ENCODE results near the gene NARS2.
A peak's percentile ranks its signal among the peaks of the same experiment; 100 is the strongest.

The NARS2 gene

DNA sequence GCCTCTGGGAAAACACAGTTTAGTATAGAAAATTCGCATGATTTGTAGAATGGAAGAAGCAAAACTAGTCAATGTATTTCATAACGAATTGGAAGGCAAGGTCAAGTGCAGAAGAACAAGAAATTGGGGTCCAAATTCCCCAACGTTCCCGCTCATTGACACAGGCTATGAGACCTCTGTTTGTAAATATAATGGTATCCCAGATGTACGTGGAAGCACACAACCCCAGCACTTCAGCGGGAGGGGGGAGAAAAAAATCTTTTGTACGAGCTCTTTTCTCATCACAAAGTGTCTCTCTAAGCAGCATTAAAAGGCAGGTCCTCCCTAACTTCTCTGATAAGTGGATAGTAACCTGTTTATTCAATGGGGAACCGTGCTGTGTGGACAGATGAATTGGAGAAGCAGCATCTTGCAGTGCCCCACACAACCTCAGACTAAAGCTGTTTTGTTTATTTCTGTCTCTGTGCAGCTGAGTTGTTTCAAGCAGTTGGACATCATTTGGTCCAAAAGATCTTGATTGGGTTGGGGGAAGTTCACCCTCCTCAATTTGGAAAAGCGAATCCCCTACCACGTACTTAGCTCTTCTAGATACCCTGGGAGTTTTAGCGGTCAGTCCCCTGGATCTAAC is 156.0 kb downstream of the NARS2 start:
- peak overlapping the region; percentile 74 for H3K4me3 ChIP-seq (ENCODE audit: low read depth, low read length)
- TF ChIP-seq CTCF (IDR thresholded peaks at IDR 0.05; ENCODE audit: insufficient read depth, low read length, missing control alignments) = no peak
- ChIA-PET POLR2A (interaction anchor here (0.6 to 1.1 kb wide), 3 partner anchors 37 to 230 kb away, joined by 3 read pairs; partner anchors contain the start of genes KCTD21 and USP35), CTCF (interaction anchor here (0.7 to 7.5 kb wide), 7 partner anchors 11 to 191 kb away, joined by 3 to 135 read pairs (median 3); no protein-coding TSS in a partner anchor)
- no peak for DNase-seq (ENCODE audit: low read depth, low spot score)

- POLR2A ChIA-PET = interaction anchor here (0.6 to 1.1 kb wide), 2 partner anchors 36 to 147 kb away, joined by 3 read pairs; no protein-coding TSS in a partner anchor
- no peak for TF ChIP-seq CTCF (IDR thresholded peaks at IDR 0.05; ENCODE audit: insufficient read depth, low read length, missing control alignments)
- no peak for DNase-seq (ENCODE audit: low read depth, low spot score)
- H3K4me3 ChIP-seq (ENCODE audit: low read depth, low read length) = peak overlapping the region; percentile 74
- CTCF ChIA-PET = interaction anchor here (0.7 to 7.5 kb wide), 6 partner anchors 12 to 190 kb away, joined by 3 to 135 read pairs (median 16); no protein-coding TSS in a partner anchor
Observed at GRCh38 chr11:78417888-78418583, 156.6 kb downstream of the NARS2 start.

DNA sequence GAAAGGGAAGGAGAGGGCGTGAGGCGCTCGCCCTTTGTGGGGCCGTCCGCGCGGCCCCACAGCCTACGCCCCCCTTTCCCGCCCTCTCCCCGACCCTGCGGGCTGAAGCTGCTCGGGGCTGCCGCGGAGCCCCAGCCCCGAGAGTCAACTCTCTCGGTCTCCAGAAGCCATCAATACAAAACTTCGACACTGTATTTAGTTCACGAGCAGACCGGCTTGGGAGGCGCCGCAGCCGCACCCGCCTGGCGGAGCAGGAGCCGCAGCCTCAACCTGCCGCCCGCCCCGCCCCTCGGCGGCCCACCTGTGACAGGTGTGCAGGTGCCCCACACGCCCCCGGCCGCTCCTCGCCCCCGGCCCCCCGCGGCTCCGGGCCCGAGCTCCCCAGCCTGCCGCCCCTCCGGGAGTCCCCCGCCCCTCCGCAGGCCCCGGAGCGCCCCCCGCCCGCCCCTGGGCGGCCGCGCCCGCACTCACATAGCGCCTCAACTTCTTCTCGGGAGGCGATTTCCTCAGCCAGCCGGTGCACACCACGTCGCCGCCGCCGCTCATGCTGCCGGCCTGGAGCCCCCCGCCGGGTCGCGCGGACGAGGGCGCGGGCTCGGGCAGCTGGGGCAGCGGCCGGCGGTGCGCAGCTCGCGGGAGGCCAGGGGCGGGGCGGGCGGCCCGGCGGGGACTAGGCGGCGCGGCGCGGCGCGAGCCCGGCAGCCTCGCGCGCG is 157.3 kb downstream of the NARS2 start, which contains the start of gene GAB2:
GAB2 (minus strand) TSS at position 646 of the 713 bp plus-strand sequence; CDS start at position 546, 100 bp downstream.
- TF ChIP-seq CTCF (IDR thresholded peaks at IDR 0.05; ENCODE audit: insufficient read depth, low read length, missing control alignments) = no peak
- CTCF ChIA-PET = interaction anchor here (1.0 to 7.5 kb wide), 7 partner anchors 12 to 189 kb away, joined by 3 to 135 read pairs (median 25); no protein-coding TSS in a partner anchor
- peak within 1 kb of the TSS; percentile 74 for H3K4me3 ChIP-seq (ENCODE audit: low read depth, low read length)
- POLR2A ChIA-PET = no interaction called here
- DNase-seq (ENCODE audit: low read depth, low spot score) = no peak

GRCh38 chr11:78416285-78417174 is 158.1 kb downstream of the NARS2 start:
- ChIA-PET POLR2A (interaction anchor here (0.7 kb wide), 1 partner anchor 277 kb away, joined by 3 read pairs; no protein-coding TSS in a partner anchor), CTCF (interaction anchor here (1.1 to 7.5 kb wide), 12 partner anchors 11 to 205 kb away, joined by 3 to 135 read pairs (median 7); no protein-coding TSS in a partner anchor)
- peak; percentile 45 for DNase-seq (ENCODE audit: low read depth, low spot score)
- peak; percentile 59 for TF ChIP-seq CTCF (IDR thresholded peaks at IDR 0.05; ENCODE audit: insufficient read depth, low read length, missing control alignments)
- peak overlapping the region; percentile 64 for H3K4me3 ChIP-seq (ENCODE audit: low read depth, low read length)

GRCh38 chr11:78415338-78415737 is 159.3 kb downstream of the NARS2 start:
- ChIA-PET POLR2A (no interaction called here), CTCF (interaction anchor here (1.1 to 7.5 kb wide), 12 partner anchors 9 to 204 kb away, joined by 3 to 135 read pairs (median 7); no protein-coding TSS in a partner anchor)
- TF ChIP-seq CTCF (IDR thresholded peaks at IDR 0.05; ENCODE audit: insufficient read depth, low read length, missing control alignments) = no peak
- DNase-seq (ENCODE audit: low read depth, low spot score) = no peak
- no peak overlapping the region for H3K4me3 ChIP-seq (ENCODE audit: low read depth, low read length)

Measured in AG04449 (cell line).